ENCODE data around the gene CHST8.

The CHST8 gene

DNA sequence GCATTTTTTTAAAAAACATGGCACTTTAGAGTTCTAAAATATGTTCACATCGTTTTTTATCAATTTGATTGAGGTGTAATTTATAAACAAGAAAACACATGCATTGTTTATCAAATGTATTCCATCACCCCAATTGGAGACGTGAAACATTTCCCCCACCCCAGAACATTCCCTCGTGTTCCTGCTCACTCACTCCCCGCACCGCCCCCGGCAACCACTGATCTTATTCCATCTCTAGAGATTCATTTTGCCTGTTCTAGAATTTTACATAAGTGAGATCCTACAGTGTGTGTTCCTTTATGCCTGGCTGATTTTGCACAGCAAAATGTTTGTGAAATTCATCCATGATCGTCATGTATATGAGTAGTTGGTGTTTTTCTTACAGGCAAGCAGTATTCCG lies 124.4 kb downstream of the CHST8 start:
- TF ChIP-seq, protein P1, sequence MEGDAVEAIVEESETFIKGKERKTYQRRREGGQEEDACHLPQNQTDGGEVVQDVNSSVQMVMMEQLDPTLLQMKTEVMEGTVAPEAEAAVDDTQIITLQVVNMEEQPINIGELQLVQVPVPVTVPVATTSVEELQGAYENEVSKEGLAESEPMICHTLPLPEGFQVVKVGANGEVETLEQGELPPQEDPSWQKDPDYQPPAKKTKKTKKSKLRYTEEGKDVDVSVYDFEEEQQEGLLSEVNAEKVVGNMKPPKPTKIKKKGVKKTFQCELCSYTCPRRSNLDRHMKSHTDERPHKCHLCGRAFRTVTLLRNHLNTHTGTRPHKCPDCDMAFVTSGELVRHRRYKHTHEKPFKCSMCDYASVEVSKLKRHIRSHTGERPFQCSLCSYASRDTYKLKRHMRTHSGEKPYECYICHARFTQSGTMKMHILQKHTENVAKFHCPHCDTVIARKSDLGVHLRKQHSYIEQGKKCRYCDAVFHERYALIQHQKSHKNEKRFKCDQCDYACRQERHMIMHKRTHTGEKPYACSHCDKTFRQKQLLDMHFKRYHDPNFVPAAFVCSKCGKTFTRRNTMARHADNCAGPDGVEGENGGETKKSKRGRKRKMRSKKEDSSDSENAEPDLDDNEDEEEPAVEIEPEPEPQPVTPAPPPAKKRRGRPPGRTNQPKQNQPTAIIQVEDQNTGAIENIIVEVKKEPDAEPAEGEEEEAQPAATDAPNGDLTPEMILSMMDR (IDR thresholded peaks at IDR 0.05; ENCODE audit: low read length) = no peak
- TF ChIP-seq EZH2 (optimal IDR thresholded peaks at IDR 0.05; ENCODE audit: low read depth, low read length) = no peak
- Histone ChIP-seq H3K36me3 (replicated peaks; ENCODE audit: insufficient read depth, low read length) (no peaks in the 10 kb centered on the region), H2AFZ (ENCODE audit: low read length) (no peak overlapping the region), H3K79me2 (ENCODE audit: low read length) (no peaks in the 10 kb centered on the region), H3K9me3 (replicated peaks; ENCODE audit: insufficient read depth, low read length) (no peaks in the 10 kb centered on the region), H3K4me1 (ENCODE audit: low read length) (no peaks in the 10 kb centered on the region), H3K9ac (ENCODE audit: low read length) (no peak overlapping the region), H3K4me3 (ENCODE audit: low read length) (no peak overlapping the region), H3K4me2 (ENCODE audit: low read depth, low read length) (no peak overlapping the region), H3K27ac (ENCODE audit: low read length) (no peak overlapping the region), H3K27me3 (replicated peaks; ENCODE audit: insufficient read depth, low read length) (peaks cover 27% of the 10 kb centered on the region), H3F3A (ENCODE audit: insufficient read depth, low read length) (no peaks in the 10 kb centered on the region), H4K20me1 (ENCODE audit: insufficient read depth, low read length) (no peaks in the 10 kb centered on the region), H3K9me2 (replicated peaks; ENCODE audit: insufficient read depth, low read length) (no peaks in the 10 kb centered on the region)
- no peak for DNase-seq

DNA sequence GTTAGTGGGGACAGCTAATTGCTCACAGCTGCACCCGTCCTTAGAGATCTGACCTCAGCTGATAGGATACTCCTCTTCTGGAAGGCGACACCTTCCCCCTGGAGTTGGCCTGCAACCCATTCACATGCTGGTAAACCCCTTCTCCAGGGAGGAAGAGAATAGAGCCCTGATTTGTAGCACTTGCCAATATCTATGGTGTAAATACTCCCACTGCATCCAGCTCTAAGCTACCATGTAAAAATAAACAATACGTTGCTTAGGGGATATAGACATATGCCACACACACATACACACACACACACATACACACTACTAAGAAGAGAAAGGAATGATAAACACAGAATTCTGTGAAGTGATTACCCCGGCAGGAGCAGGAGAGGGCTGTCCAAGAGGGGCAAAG lies 125.5 kb downstream of the CHST8 start:
- Histone ChIP-seq H2AFZ (ENCODE audit: low read length) (no peak overlapping the region), H3F3A (ENCODE audit: insufficient read depth, low read length) (no peaks in the 10 kb centered on the region), H3K9ac (ENCODE audit: low read length) (no peak overlapping the region), H3K79me2 (ENCODE audit: low read length) (no peaks in the 10 kb centered on the region), H4K20me1 (ENCODE audit: insufficient read depth, low read length) (no peaks in the 10 kb centered on the region), H3K4me3 (ENCODE audit: low read length) (no peak overlapping the region), H3K27me3 (replicated peaks; ENCODE audit: insufficient read depth, low read length) (peaks cover 27% of the 10 kb centered on the region), H3K36me3 (replicated peaks; ENCODE audit: insufficient read depth, low read length) (no peaks in the 10 kb centered on the region), H3K27ac (ENCODE audit: low read length) (no peak overlapping the region), H3K9me3 (replicated peaks; ENCODE audit: insufficient read depth, low read length) (no peaks in the 10 kb centered on the region), H3K4me1 (ENCODE audit: low read length) (no peaks in the 10 kb centered on the region), H3K4me2 (ENCODE audit: low read depth, low read length) (no peak overlapping the region), H3K9me2 (replicated peaks; ENCODE audit: insufficient read depth, low read length) (no peaks in the 10 kb centered on the region)
- TF ChIP-seq, protein P1 (IDR thresholded peaks at IDR 0.05; ENCODE audit: low read length) = no peak
- no peak for TF ChIP-seq EZH2 (optimal IDR thresholded peaks at IDR 0.05; ENCODE audit: low read depth, low read length)
- no peak for TF ChIP-seq EZH2phosphoT487 (IDR thresholded peaks at IDR 0.05; ENCODE audit: low read length)
- no peak for DNase-seq

DNA sequence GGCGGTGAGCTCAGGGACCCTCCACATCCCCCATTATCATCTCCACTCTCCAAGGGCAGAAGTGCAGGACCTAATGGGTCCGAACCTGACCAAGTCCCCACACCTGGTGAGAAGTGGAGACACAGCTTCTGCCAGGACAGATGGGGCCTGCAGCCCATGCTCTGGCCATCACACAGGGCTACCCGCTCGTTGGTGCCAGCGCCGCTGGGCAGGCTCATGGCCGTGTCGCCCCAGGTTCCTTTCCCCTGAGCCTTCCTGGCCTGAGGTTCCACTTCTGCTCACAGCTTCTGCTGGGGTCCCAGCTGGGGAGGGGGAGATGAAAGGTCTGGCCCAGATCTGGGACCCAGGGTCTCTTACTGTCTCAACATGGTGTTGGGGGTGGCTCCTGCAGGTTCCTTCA lies 126.5 kb downstream of the CHST8 start:
- Histone ChIP-seq H3K4me3 (ENCODE audit: low read length) (no peak overlapping the region), H3K27me3 (replicated peaks; ENCODE audit: insufficient read depth, low read length) (peaks cover 31% of the 10 kb centered on the region), H3K9me2 (replicated peaks; ENCODE audit: insufficient read depth, low read length) (no peaks in the 10 kb centered on the region), H3K4me1 (ENCODE audit: low read length) (no peaks in the 10 kb centered on the region), H3K4me2 (ENCODE audit: low read depth, low read length) (no peak overlapping the region), H4K20me1 (ENCODE audit: insufficient read depth, low read length) (no peaks in the 10 kb centered on the region), H2AFZ (ENCODE audit: low read length) (no peak overlapping the region), H3F3A (ENCODE audit: insufficient read depth, low read length) (no peaks in the 10 kb centered on the region), H3K27ac (ENCODE audit: low read length) (no peak overlapping the region), H3K9ac (ENCODE audit: low read length) (no peak overlapping the region), H3K79me2 (ENCODE audit: low read length) (no peaks in the 10 kb centered on the region), H3K9me3 (replicated peaks; ENCODE audit: insufficient read depth, low read length) (no peaks in the 10 kb centered on the region), H3K36me3 (replicated peaks; ENCODE audit: insufficient read depth, low read length) (no peaks in the 10 kb centered on the region)
- TF ChIP-seq EZH2phosphoT487 (IDR thresholded peaks at IDR 0.05; ENCODE audit: low read length) = no peak
- TF ChIP-seq, protein P1 (IDR thresholded peaks at IDR 0.05; ENCODE audit: low read length) = no peak
- no peak for TF ChIP-seq EZH2 (optimal IDR thresholded peaks at IDR 0.05; ENCODE audit: low read depth, low read length)
- DNase-seq = no peak
